ENCODE results near the gene TMPRSS12. TPM values are rescaled to one million over a fixed set of nuclear protein-coding genes. Genes with fewer than 3 reads are reported as not detected.

Gene TMPRSS12
- total RNA-seq, 3 donors from 2014 or later = not detected

DNA sequence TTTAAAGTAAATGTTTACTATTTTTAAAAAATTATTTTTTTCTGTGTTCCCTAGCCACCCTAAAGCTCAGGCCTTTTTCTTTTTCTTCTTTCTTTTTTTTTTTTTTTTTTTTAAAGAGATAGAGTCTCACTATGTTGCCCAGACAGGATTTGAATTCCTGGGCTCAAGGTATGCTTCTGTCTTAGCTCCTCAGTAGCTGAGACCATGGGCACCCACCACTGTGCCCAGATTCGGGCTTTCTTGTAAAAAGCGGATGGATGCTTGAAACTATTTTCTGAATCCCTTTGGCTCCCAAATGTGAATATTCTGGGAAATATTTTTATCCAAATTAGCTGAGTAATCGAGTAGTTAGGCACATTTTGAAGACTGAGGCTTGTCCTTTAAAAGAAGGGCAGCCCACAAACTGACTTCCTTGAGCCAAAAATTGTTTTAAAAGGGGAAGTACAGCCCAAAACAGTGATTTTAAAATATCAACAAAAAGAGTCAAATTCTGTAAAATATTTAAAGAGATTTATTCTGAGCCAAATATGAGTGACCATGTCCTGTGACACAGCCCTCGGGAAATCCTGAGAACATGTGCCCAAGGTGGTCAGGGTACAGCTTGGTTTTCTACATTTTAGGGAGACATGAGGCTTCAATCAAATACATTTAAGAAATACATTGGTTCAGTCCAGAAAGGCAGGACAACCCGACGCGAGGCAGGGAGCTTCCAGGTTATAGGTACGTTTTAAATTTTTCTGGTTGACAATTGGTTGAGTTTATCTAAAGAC is 80.8 kb downstream of the TMPRSS12 start:
- H3K9me3 ChIP-seq = no peaks in the 10 kb centered on the region
- intact Hi-C loops (cut with DNase I, micrococcal nuclease) = no loop called here
- no peak overlapping the region for H3K4me3 ChIP-seq
- ATAC-seq = no peak
- no peaks in the 10 kb centered on the region for H3K36me3 ChIP-seq (ENCODE audit: low read depth)
- TF ChIP-seq, protein P1, sequence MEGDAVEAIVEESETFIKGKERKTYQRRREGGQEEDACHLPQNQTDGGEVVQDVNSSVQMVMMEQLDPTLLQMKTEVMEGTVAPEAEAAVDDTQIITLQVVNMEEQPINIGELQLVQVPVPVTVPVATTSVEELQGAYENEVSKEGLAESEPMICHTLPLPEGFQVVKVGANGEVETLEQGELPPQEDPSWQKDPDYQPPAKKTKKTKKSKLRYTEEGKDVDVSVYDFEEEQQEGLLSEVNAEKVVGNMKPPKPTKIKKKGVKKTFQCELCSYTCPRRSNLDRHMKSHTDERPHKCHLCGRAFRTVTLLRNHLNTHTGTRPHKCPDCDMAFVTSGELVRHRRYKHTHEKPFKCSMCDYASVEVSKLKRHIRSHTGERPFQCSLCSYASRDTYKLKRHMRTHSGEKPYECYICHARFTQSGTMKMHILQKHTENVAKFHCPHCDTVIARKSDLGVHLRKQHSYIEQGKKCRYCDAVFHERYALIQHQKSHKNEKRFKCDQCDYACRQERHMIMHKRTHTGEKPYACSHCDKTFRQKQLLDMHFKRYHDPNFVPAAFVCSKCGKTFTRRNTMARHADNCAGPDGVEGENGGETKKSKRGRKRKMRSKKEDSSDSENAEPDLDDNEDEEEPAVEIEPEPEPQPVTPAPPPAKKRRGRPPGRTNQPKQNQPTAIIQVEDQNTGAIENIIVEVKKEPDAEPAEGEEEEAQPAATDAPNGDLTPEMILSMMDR (IDR thresholded peaks at IDR 0.05) = no peak
- H3K4me1 ChIP-seq (ENCODE audit: low read depth) = peaks cover 15% of the 10 kb centered on the region
- no peak for DNase-seq

DNA sequence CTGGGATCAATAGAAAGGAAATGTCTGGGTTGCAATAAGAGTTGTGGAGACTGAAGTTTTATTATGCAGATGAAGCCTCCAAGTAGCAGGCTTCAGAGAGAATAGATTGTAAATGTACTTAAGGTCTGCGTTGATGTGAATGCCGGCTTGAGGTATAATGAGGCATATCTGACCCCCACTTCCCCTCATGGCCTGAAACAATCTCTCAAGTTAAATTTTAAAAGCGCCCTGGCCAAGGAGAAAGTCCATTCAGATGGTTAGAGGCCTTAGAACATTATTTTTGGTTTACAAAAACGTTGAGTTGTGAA is 81.4 kb downstream of the TMPRSS12 start:
- Histone ChIP-seq H3K36me3 (ENCODE audit: low read depth) (no peaks in the 10 kb centered on the region), H3K4me1 (ENCODE audit: low read depth) (peaks cover 15% of the 10 kb centered on the region), H3K4me3 (no peak overlapping the region), H3K9me3 (no peaks in the 10 kb centered on the region)
- DNase-seq (peak in 1 of 3 donors; percentile 37), ATAC-seq (no peak)
- intact Hi-C loops (cut with DNase I, micrococcal nuclease) = no loop called here
- TF ChIP-seq, protein P1 (IDR thresholded peaks at IDR 0.05) = no peak

DNA sequence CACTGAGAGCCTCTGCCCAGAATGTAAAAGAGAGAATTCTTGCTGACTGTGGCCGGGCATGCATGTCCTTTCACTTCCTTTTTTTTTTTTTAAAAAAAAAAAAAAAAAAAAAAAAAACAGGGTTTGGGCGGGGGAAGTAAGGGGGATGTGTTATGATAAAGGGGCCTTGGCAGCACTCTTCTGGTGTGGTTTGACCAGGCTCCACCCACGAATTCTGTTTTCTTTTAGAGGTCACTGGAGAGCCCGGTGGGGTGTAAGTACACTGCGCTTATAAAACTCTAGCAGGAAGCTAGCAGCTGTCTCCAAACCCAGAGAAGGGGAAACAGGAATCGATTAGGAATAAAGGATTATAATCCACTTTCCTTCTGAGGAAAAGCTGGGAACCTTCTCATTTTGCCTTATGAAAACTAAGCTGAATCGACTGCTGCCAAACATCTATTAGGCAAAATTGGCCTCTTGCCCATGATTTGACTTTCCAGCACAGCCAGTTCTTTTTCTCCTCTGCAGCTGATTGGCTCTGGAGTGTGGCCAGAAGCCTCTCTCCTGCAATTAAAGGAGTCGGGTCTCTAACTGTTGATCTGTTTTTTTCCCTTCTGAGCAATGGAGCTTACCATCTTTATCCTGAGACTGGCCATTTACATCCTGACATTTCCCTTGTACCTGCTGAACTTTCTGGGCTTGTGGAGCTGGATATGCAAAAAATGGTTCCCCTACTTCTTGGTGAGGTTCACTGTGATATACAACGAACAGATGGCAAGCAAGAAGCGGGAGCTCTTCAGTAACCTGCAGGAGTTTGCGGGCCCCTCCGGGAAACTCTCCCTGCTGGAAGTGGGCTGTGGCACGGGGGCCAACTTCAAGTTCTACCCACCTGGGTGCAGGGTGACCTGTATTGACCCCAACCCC is 82.0 kb downstream of the TMPRSS12 start:
- intact Hi-C loops (cut with DNase I, micrococcal nuclease) = no loop called here
- Histone ChIP-seq H3K36me3 (ENCODE audit: low read depth) (no peaks in the 10 kb centered on the region), H3K4me3 (peak overlapping the region; percentile 27), H3K9me3 (no peaks in the 10 kb centered on the region), H3K4me1 (ENCODE audit: low read depth) (peaks cover 15% of the 10 kb centered on the region)
- ATAC-seq = peak; percentile 85
- DNase-seq = peak; percentile 78 to 95 (median 81)
- TF ChIP-seq, protein P1 (IDR thresholded peaks at IDR 0.05) = no peak

DNA sequence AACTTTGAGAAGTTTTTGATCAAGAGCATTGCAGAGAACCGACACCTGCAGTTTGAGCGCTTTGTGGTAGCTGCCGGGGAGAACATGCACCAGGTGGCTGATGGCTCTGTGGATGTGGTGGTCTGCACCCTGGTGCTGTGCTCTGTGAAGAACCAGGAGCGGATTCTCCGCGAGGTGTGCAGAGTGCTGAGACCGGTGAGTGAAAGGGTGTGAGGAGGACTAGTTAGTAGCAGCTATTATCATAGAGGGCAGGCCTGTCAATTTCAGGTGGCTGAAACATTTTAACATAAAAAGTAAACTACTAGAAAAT is 82.6 kb downstream of the TMPRSS12 start:
- peaks cover 15% of the 10 kb centered on the region for H3K4me1 ChIP-seq (ENCODE audit: low read depth)
- DNase-seq = peak in 1 of 3 donors; percentile 34
- ATAC-seq = peak; percentile 41

DNA sequence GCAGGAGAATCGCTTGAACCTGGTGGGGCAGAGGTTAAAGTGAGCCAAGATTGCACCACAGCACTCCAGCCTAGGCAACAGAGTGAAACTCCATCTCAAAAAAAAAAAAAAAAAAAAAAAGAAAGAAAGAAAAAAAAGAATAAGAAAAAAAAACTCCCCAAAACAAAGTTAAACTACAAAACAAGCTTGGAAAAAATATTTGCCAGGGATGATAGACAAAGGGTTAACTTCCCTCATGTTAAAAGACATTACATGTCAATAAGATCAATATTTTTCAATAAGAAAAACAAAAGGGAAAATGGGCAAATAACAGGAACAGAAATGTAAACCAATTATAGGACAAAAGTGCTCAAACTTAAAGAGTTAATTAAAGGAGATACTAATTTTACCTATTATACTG is 83.2 kb downstream of the TMPRSS12 start:
- peak overlapping the region; percentile 27 for H3K4me3 ChIP-seq
- TF ChIP-seq, protein P1 (IDR thresholded peaks at IDR 0.05) = no peak
- no peaks in the 10 kb centered on the region for H3K36me3 ChIP-seq (ENCODE audit: low read depth)
- intact Hi-C loops (cut with DNase I, micrococcal nuclease) = no loop called here
- DNase-seq = no peak
- H3K9me3 ChIP-seq = no peaks in the 10 kb centered on the region
- H3K4me1 ChIP-seq (ENCODE audit: low read depth) = peaks cover 20% of the 10 kb centered on the region
- ATAC-seq = no peak

More for the DNA sequence above, 82.6 kb downstream of the TMPRSS12 start:
- no peaks in the 10 kb centered on the region for H3K36me3 ChIP-seq (ENCODE audit: low read depth)
- no peaks in the 10 kb centered on the region for H3K9me3 ChIP-seq
- TF ChIP-seq, protein P1 (IDR thresholded peaks at IDR 0.05) = no peak
- intact Hi-C loops (cut with DNase I, micrococcal nuclease) = no loop called here
- H3K4me3 ChIP-seq = peak overlapping the region; percentile 27

All from mucosa of descending colon (tissue), 3 donors.